HEK293 (cell line): ENCODE data around the gene SSU72.

Experiments used
- CTCF ChIA-PET: fragments of 350-600 bp; formaldehyde crosslinking; extraction: SDS; loops from one replicate; lab custom pipeline; 2021; ENCODE audit warnings: antibody characterized with exemption; lab: Yijun Ruan, JAX
- POLR2A ChIA-PET: fragments of 300-600 bp; formaldehyde crosslinking; extraction: SDS; loops from one replicate; lab custom pipeline; 2020; ENCODE audit warnings: antibody characterized with exemption, inconsistent platforms; lab: Yijun Ruan, JAX
- H3K27ac ChIP-seq: fragments of 200-500 bp; sonication (Bioruptor generic); 2 replicates; pipeline ENCODE4 v1.5.1; 2014; ENCODE audit warnings: low read depth, low read length, control low read depth, inconsistent platforms; ENCODE audit errors: extremely low read depth
- H3K36me3 ChIP-seq, 2 experiments: fragments of 200-500 bp in 1 of 2; sonication (Bioruptor generic) in 1 of 2; 1 replicate in 1 of 2; 2 replicates in 1 of 2; pipeline ENCODE4 v1.5.1; 2014 to 2017; ENCODE audit warnings: inconsistent platforms in 2 of 2, low read length in 2 of 2; ENCODE audit not compliant: control insufficient read depth in 2 of 2, insufficient read depth in 1 of 2
- H3K4me1 ChIP-seq: fragments of 200-500 bp; sonication (Bioruptor generic); 2 replicates; pipeline ENCODE4 v1.5.1; 2014; ENCODE audit warnings: mild to moderate bottlenecking, low read length, inconsistent platforms; ENCODE audit not compliant: control insufficient read depth, insufficient read depth
- H3K4me3 ChIP-seq: 2 replicates; pipeline ENCODE4 v1.5.1; 2011; ENCODE audit warnings: low read depth, mild to moderate bottlenecking, control low read depth, low read length, moderate library complexity
- H3K9me3 ChIP-seq: fragments of 200-500 bp; sonication (Bioruptor generic); 2 replicates; pipeline ENCODE4 v1.5.1; 2014; ENCODE audit warnings: low read depth, low read length, inconsistent platforms; ENCODE audit not compliant: control insufficient read depth, insufficient read depth
- GLIS2 ChIP-seq: fragments of 450-650 bp; formaldehyde crosslinking; IDR thresholded peaks from 2 replicates; pipeline ENCODE4 v1.5.1; 2016; ENCODE audit warnings: missing biosample characterization, missing genetic modification characterization
- HOXA7 ChIP-seq: sonication (generic); formaldehyde crosslinking; IDR thresholded peaks from 2 replicates; pipeline ENCODE4 v1.8.1; 2022; ENCODE audit warnings: missing genetic modification reagents, borderline replicate concordance
- KLF16 ChIP-seq: fragments of 450-650 bp; formaldehyde crosslinking; IDR thresholded peaks from 2 replicates; pipeline ENCODE4 v1.5.1; 2017; ENCODE audit warnings: missing biosample characterization, missing genetic modification characterization
- MYNN ChIP-seq: fragments of 450-650 bp; formaldehyde crosslinking; IDR thresholded peaks from 2 replicates; pipeline ENCODE4 v1.5.1; 2016; ENCODE audit warnings: missing biosample characterization, missing genetic modification characterization, borderline replicate concordance
- SALL2 ChIP-seq: fragments of 450-650 bp; formaldehyde crosslinking; IDR thresholded peaks from 2 replicates; pipeline ENCODE4 v1.5.0; 2017; ENCODE audit warnings: missing biosample characterization, mild to moderate bottlenecking, missing genetic modification characterization, borderline replicate concordance
- ZBTB8A ChIP-seq: fragments of 450-650 bp; formaldehyde crosslinking; IDR thresholded peaks from 2 replicates; pipeline ENCODE4 v1.5.1; 2016; ENCODE audit warnings: missing biosample characterization, missing genetic modification characterization
- ZNF223 ChIP-seq: fragments of 450-650 bp; formaldehyde crosslinking; IDR thresholded peaks from 2 replicates; pipeline ENCODE4 v1.5.1; 2016; ENCODE audit warnings: missing biosample characterization, missing genetic modification characterization
- ZNF24 ChIP-seq: fragments of 450-650 bp; formaldehyde crosslinking; IDR thresholded peaks from 2 replicates; pipeline ENCODE4 v1.5.1; 2016; ENCODE audit warnings: missing biosample characterization, missing genetic modification characterization
- ZNF248 ChIP-seq: fragments of 450-650 bp; formaldehyde crosslinking; IDR thresholded peaks from 2 replicates; pipeline ENCODE4 v1.5.1; 2017; ENCODE audit warnings: missing biosample characterization, missing genetic modification characterization
- ZNF473 ChIP-seq: fragments of 450-650 bp; formaldehyde crosslinking; IDR thresholded peaks from 2 replicates; pipeline ENCODE4 v1.5.1; 2017; ENCODE audit warnings: missing biosample characterization, missing genetic modification characterization
- ZNF501 ChIP-seq: fragments of 450-650 bp; formaldehyde crosslinking; IDR thresholded peaks from 2 replicates; pipeline ENCODE4 v1.5.1; 2016; ENCODE audit warnings: missing biosample characterization, missing genetic modification characterization
- ZNF514 ChIP-seq: fragments of 450-650 bp; formaldehyde crosslinking; IDR thresholded peaks from 2 replicates; pipeline ENCODE4 v1.5.1; 2016; ENCODE audit warnings: missing biosample characterization, missing genetic modification characterization
- ZNF560 ChIP-seq: fragments of 450-650 bp; formaldehyde crosslinking; IDR thresholded peaks from 2 replicates; pipeline ENCODE4 v1.5.1; 2017; ENCODE audit warnings: missing biosample characterization, missing genetic modification characterization, borderline replicate concordance
- ZNF654 ChIP-seq: fragments of 450-650 bp; formaldehyde crosslinking; IDR thresholded peaks from 2 replicates; pipeline ENCODE4 v1.5.1; 2016; ENCODE audit warnings: low read depth, missing biosample characterization, missing genetic modification characterization
- ZNF664 ChIP-seq: fragments of 450-650 bp; formaldehyde crosslinking; IDR thresholded peaks from 2 replicates; pipeline ENCODE4 v1.5.1; 2016; ENCODE audit warnings: missing biosample characterization, missing genetic modification characterization
- ZNF776 ChIP-seq: fragments of 450-650 bp; formaldehyde crosslinking; IDR thresholded peaks from 2 replicates; pipeline ENCODE4 v1.5.0; 2017; ENCODE audit warnings: missing biosample characterization, missing genetic modification characterization, borderline replicate concordance
- TF ChIP-seq, protein P1 (sequence below): fragments of 450-650 bp; formaldehyde crosslinking; IDR thresholded peaks from 2 replicates; pipeline ENCODE4 v1.5.1; 2016; ENCODE audit warnings: missing biosample characterization, missing genetic modification characterization
- TF ChIP-seq, protein P2 (sequence below): fragments of 450-650 bp; formaldehyde crosslinking; IDR thresholded peaks from 2 replicates; pipeline ENCODE4 v1.5.1; 2016; ENCODE audit warnings: missing biosample characterization, missing genetic modification characterization, low read depth
- TF ChIP-seq, protein P3 (sequence below): fragments of 450-650 bp; formaldehyde crosslinking; IDR thresholded peaks from 2 replicates; pipeline ENCODE4 v1.5.1; 2016; ENCODE audit warnings: missing biosample characterization, missing genetic modification characterization, borderline replicate concordance
- TF ChIP-seq, protein P4 (sequence below): fragments of 450-650 bp; formaldehyde crosslinking; IDR thresholded peaks from 2 replicates; pipeline ENCODE4 v1.5.1; 2017; ENCODE audit warnings: missing biosample characterization, missing genetic modification characterization

SSU72 gene

DNA sequence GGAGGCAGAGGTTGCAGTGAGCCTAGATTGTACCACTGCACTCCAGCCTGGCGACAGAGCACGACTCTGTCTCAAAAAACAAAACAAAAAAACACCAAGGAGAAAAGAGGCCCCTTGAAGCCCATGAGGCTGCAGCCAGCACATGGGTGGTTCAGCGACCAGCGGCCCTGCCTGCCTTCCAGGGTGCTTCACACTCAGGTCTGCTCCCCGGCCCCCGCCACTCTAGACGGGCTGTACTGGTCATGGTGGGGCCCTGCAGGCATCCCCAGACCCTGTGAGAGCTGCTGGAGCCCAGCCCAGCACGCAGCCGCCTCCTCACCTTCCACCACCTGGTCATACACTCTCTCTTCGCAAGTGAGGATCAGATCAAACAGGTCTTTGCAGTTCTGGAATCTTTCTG is 30.1 kb downstream of the SSU72 start (continued):
- no peak for TF ChIP-seq MYNN (tag by site-specific recombination)
- TF ChIP-seq KLF16 (tag by site-specific recombination), result no peak
- no peak for TF ChIP-seq ZNF248 (tag by site-specific recombination)
- TF ChIP-seq ZBTB8A (tag by site-specific recombination), result no peak
- TF ChIP-seq, protein P1, sequence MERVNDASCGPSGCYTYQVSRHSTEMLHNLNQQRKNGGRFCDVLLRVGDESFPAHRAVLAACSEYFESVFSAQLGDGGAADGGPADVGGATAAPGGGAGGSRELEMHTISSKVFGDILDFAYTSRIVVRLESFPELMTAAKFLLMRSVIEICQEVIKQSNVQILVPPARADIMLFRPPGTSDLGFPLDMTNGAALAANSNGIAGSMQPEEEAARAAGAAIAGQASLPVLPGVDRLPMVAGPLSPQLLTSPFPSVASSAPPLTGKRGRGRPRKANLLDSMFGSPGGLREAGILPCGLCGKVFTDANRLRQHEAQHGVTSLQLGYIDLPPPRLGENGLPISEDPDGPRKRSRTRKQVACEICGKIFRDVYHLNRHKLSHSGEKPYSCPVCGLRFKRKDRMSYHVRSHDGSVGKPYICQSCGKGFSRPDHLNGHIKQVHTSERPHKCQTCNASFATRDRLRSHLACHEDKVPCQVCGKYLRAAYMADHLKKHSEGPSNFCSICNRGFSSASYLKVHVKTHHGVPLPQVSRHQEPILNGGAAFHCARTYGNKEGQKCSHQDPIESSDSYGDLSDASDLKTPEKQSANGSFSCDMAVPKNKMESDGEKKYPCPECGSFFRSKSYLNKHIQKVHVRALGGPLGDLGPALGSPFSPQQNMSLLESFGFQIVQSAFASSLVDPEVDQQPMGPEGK, result no peak
- TF ChIP-seq, protein P2, sequence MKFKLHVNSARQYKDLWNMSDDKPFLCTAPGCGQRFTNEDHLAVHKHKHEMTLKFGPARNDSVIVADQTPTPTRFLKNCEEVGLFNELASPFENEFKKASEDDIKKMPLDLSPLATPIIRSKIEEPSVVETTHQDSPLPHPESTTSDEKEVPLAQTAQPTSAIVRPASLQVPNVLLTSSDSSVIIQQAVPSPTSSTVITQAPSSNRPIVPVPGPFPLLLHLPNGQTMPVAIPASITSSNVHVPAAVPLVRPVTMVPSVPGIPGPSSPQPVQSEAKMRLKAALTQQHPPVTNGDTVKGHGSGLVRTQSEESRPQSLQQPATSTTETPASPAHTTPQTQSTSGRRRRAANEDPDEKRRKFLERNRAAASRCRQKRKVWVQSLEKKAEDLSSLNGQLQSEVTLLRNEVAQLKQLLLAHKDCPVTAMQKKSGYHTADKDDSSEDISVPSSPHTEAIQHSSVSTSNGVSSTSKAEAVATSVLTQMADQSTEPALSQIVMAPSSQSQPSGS (tag by site-specific recombination), result no peak
- TF ChIP-seq HOXA7 (CRISPR knock-in tag), result no peak
- no peak for TF ChIP-seq ZNF664 (tag by site-specific recombination)

DNA sequence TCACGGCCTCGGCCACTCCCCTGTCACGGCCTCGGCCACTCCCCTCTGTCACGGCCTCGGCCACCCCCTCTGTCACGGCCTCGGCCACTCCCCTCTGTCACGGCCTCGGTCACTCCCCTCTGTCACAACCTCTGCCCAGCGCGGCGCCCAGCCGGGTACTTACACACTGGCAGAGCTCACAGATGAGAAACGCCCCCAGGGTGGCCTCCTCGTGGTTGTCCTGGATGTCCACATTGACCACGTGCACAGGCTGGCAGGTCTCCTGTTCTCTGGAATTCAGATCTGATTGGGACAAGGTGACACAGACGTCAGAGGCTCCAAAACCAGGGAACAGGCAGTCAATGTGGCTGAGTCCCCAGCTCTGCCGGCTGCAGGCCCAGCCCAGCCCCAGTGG is 31.0 kb downstream of the SSU72 start:
- Histone ChIP-seq H3K27ac (no peak overlapping the region), H3K4me1 (no peaks in the 10 kb centered on the region), H3K36me3 (peaks cover 4 to 79% of the 10 kb centered on the region in 2 experiments; a peak in 2 of 3 replicates), H3K9me3 (no peaks in the 10 kb centered on the region), H3K4me3 (no peak overlapping the region)
- ChIA-PET CTCF (no interaction called here), POLR2A (no interaction called here)
- no peak for TF ChIP-seq ZNF560 (tag by site-specific recombination)
- no peak for TF ChIP-seq ZNF514 (tag by site-specific recombination)
- TF ChIP-seq, protein P3, sequence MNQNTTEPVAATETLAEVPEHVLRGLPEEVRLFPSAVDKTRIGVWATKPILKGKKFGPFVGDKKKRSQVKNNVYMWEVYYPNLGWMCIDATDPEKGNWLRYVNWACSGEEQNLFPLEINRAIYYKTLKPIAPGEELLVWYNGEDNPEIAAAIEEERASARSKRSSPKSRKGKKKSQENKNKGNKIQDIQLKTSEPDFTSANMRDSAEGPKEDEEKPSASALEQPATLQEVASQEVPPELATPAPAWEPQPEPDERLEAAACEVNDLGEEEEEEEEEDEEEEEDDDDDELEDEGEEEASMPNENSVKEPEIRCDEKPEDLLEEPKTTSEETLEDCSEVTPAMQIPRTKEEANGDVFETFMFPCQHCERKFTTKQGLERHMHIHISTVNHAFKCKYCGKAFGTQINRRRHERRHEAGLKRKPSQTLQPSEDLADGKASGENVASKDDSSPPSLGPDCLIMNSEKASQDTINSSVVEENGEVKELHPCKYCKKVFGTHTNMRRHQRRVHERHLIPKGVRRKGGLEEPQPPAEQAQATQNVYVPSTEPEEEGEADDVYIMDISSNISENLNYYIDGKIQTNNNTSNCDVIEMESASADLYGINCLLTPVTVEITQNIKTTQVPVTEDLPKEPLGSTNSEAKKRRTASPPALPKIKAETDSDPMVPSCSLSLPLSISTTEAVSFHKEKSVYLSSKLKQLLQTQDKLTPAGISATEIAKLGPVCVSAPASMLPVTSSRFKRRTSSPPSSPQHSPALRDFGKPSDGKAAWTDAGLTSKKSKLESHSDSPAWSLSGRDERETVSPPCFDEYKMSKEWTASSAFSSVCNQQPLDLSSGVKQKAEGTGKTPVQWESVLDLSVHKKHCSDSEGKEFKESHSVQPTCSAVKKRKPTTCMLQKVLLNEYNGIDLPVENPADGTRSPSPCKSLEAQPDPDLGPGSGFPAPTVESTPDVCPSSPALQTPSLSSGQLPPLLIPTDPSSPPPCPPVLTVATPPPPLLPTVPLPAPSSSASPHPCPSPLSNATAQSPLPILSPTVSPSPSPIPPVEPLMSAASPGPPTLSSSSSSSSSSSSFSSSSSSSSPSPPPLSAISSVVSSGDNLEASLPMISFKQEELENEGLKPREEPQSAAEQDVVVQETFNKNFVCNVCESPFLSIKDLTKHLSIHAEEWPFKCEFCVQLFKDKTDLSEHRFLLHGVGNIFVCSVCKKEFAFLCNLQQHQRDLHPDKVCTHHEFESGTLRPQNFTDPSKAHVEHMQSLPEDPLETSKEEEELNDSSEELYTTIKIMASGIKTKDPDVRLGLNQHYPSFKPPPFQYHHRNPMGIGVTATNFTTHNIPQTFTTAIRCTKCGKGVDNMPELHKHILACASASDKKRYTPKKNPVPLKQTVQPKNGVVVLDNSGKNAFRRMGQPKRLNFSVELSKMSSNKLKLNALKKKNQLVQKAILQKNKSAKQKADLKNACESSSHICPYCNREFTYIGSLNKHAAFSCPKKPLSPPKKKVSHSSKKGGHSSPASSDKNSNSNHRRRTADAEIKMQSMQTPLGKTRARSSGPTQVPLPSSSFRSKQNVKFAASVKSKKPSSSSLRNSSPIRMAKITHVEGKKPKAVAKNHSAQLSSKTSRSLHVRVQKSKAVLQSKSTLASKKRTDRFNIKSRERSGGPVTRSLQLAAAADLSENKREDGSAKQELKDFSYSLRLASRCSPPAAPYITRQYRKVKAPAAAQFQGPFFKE (tag by site-specific recombination), result no peak
- TF ChIP-seq GLIS2, result no peak
- no peak for TF ChIP-seq SALL2 (tag by site-specific recombination)
- TF ChIP-seq ZNF473 (tag by site-specific recombination), result no peak
- no peak for TF ChIP-seq ZNF776 (tag by site-specific recombination)
- TF ChIP-seq ZNF24 (tag by site-specific recombination), result no peak
- TF ChIP-seq ZNF501, result no peak
- TF ChIP-seq ZNF654 (tag by site-specific recombination), result no peak
- no peak for TF ChIP-seq ZNF223 (tag by site-specific recombination)
- TF ChIP-seq, protein P4, sequence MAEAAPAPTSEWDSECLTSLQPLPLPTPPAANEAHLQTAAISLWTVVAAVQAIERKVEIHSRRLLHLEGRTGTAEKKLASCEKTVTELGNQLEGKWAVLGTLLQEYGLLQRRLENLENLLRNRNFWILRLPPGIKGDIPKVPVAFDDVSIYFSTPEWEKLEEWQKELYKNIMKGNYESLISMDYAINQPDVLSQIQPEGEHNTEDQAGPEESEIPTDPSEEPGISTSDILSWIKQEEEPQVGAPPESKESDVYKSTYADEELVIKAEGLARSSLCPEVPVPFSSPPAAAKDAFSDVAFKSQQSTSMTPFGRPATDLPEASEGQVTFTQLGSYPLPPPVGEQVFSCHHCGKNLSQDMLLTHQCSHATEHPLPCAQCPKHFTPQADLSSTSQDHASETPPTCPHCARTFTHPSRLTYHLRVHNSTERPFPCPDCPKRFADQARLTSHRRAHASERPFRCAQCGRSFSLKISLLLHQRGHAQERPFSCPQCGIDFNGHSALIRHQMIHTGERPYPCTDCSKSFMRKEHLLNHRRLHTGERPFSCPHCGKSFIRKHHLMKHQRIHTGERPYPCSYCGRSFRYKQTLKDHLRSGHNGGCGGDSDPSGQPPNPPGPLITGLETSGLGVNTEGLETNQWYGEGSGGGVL (tag by site-specific recombination), result no peak
